ENCODE results near the gene POLR3B.

POLR3B gene

DNA sequence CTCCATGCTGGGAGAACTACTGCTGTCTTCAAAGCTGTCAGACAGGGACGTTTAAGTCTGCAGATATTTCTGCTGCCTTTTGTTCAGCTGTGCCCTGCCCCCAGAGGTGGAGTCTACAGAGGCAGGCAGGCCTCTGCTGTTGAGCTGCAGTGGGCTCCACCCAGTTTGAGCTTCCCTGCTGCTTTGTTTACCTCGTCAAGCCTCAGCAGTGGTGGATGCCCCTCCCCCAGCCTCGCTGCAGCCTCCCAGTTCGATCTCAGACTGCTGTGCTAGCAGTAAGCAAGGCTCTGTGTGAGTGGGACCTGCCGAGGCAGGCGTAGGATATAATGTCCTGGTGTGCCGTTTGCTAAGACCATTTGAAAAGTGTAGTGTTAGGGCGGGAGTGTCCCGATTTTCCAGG lies 193.9 kb downstream of the POLR3B start:
- no peak for DNase-seq (ENCODE audit: low spot score)

DNA sequence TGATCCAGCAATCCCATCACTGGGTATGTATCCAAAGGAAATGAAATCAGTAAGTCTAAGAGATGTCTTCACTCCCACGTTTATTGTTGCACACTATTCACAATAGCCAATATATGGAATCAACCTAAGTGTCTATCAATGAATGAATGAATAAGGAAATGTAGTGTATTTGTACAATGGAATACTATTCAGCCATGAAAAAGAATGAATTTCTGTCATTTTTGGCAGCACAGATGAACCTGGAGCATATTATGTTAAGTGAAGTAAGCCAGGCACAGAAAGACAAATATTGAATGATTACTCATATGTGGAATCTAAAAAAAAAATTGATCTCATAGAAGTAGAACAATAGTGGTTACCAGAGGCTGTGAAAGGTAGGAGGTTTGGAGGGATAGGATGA lies 194.7 kb downstream of the POLR3B start:
- DNase-seq (ENCODE audit: low spot score) = no peak

Measured in SK-N-DZ (cell line).